Activated T-helper 9 cell treated with anti-CD3 and anti-CD28 coated beads, Interleukin-2, amount 50 U/mL, for 16 hours (primary cell): Measurements from ENCODE around the gene ZMYND15.
"Not testable (repeated sequence)": the region's sequence is repeated elsewhere in the genome, so short reads cannot be mapped to it uniquely, and the experiment has no call there.

Experiments
- DNase-seq: peaks from one replicate; pipeline ENCODE4 v3.0.0-alpha.2; 2020; ENCODE audit warnings: low read depth

ZMYND15 gene

GRCh38 chr17:4739122-4740024, at the start of gene ZMYND15, which contains the start of gene CXCL16:
Gene ZMYND15, plus strand, starts transcription at chr17:4739833. Its CDS starts 716 bp downstream, at chr17:4740549.
Gene CXCL16, minus strand, starts transcription at chr17:4739928. Its CDS starts 589 bp downstream, at chr17:4739339.
- peak; percentile 45 for DNase-seq

- DNase-seq: not testable (repeated sequence)
These were observed 49.8 kb upstream of the ZMYND15 start for GRCh38 chr17:4689872-4690271.

- DNase-seq: no peak
These were observed 48.9 kb upstream of the ZMYND15 start for GRCh38 chr17:4690745-4691144.

GRCh38 chr17:4691686-4692085, 47.9 kb upstream of the ZMYND15 start:
- no peak for DNase-seq

GRCh38 chr17:4693416-4693815, 46.2 kb upstream of the ZMYND15 start:
- DNase-seq: no peak

DNA sequence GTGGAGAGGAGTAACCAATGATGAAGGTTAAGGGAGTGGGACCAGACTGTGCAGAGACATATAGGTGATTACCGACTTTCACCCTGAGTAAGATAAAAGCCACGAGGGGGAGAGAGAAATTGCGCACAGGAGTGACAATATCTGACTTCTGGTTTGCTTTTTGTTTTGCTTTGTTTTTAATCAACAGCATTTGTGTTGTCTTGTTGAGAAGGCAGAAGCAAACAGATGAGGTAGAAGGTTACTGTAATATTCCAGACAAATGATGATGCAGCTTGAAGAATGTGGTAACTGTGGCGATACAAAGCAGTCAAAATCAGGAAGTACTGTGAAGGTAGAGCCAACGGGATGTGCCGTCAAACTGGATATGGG, 43.2 kb upstream of the ZMYND15 start:
- DNase-seq: no peak

DNA sequence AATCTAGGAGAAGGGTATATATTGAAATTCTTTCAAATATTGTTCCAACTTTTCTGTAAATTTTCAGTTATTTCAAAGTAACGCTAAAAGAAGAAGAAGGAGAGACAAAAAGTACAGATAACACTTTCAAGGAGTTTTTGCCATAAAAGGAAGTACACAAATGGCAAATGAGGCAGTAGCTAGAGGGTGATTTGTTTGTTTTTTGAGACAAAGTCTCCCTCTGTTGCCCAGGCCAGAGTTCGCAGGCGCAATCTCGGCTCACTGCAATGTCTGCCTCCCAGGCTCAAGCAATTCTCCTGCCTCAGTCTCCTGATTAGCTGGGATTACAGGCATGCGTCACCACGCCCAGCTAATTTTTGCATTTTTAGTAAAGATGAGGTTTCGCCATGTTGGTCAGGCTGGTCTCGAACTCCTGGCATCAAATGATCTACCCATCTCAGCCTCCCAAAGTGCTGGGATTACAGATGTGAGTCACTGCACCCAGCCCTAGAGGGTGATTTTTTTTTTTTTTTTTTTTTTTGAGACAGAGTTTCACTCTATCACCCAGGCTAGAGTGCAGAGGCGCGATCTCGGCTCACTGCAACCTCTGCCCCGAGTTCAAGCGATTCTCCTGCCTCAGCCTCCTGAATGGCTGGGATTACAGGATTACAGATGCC, 40.1 kb upstream of the ZMYND15 start:
- not testable (repeated sequence) for DNase-seq

DNA sequence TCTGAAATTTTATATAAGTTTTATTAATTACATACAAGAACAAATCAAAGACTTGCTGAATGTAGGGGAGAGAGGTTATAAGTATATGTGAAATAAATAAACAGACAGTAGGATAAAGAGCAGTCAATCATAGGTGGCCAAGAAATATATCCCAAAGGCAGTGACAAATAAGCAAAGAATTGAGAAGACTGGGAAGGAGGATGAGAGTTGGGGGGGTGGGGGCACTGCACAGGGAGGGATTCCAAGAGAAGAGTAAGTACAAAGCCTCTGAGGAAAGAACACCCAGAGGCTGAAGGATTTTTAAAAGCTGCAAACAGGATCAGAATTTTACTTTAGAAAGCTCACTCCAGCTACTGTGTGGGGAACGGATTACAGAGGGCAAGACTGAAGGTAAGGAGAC, 38.5 kb upstream of the ZMYND15 start:
- DNase-seq: no peak

- DNase-seq: no peak
These were observed 36.3 kb upstream of the ZMYND15 start for GRCh38 chr17:4703330-4703691.

DNA sequence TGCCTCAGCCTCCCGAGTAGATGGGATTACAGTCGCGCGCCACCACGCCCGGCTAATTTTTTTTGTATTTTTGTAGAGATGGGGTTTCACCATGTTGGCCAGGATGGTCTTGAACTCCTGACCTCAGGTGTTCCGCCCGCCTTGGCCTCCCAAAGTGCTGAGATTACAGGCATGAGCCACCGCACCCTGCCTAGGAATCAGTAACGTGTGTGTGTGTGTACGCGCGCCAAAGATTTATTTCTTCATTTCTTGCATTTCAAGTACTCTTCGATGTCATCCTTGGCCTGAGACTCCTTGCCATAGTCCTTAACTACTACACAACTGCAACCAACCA, 35.1 kb upstream of the ZMYND15 start:
- DNase-seq: not testable (repeated sequence)

- DNase-seq: no peak
These were observed 34.6 kb upstream of the ZMYND15 start for GRCh38 chr17:4704991-4705390.

GRCh38 chr17:4706121-4706520, 33.5 kb upstream of the ZMYND15 start:
- no peak for DNase-seq

GRCh38 chr17:4708436-4708835, 31.2 kb upstream of the ZMYND15 start:
- DNase-seq: no peak

DNA sequence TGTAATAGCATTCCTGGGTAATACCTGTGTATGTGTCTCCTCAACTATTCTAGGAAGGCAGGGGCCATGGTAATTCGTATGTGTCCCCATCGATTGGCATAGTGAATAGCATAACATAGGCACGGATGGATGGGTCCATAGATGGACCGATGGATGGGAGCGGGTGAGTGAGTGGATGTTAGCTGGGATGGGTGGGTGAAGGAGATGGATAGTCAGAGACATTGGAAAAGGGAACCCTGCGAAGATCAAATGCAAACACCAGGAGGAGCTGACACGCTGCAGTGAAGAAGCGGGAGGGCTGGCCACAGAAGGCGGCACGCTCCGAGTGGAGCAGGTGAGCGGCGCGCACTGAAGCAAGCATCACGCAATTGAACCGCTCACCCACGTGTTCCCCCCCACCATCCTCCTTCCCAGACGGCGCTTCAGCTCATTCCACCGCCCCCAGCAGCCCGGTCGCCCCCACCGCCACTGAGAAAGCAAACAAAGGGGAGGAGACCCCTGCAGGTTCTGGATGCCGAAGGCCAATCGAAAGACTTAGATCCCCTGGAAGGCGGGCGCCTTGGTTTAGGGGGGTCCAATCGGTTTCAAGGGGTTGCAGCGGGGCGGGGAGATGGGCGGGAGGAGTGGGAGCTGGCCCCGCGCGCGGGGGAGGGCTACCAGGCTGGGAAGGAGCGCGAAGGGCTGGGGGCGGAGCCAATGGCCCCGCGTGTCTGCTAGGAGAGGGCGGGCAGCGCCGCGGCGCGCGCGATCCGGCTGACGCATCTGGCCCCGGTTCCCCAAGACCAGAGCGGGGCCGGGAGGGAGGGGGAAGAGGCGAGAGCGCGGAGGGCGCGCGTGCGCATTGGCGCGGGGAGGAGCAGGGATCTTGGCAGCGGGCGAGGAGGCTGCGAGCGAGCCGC, 29.6 kb upstream of the ZMYND15 start, which contains the start of gene ARRB2:
Gene ARRB2 (plus strand): TSS at position 839 of the 899 bp plus-strand sequence. CDS start 90 bp downstream, outside the sequence.
- DNase-seq: peak; percentile 98

DNA sequence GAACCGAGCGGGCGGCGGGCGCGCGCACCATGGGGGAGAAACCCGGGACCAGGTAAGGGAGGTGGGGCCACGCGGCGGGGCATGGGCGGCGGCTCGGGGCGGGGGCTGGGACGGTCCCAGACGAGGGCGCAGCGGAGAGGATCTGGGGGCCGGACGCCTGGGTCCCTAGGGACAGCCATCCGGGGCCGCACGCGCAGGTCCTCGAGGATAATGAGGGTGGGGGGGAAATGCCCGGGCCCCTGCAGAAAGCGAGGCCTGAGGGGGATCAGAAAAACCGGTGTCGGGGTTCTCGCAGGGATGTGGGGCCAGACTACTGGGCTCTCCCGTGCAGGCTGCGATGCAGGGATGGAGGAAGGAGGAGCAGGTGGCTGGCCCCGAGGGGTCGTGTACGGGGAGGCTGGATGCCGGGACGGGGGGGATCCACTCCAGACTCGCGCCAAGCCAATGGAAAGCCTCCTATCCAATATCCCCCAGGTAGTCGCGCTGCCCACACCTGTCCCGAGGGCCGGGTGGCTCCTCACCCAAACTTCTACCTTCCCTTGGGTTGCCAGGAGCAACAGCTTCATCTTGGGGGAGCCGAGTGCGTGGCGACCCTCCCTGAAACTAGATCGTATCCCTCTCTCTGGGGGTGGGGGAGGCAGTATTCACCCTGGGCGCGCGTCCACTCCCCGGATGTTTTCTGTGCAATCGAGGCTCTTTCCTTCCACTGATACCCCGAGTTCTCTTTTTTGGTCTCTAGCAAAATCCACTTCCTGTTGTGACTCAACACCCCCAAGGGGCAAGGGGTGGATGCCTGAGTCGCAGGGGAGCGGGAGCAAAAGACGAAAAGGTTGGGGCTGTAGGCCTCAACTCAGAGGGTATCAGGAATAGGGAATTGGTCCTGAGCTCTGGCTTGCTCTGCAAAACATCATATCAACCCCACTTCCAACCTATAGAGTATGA, 28.7 kb upstream of the ZMYND15 start:
- peak; percentile 28 for DNase-seq

GRCh38 chr17:4711661-4712181, 27.9 kb upstream of the ZMYND15 start:
- DNase-seq: no peak

DNA sequence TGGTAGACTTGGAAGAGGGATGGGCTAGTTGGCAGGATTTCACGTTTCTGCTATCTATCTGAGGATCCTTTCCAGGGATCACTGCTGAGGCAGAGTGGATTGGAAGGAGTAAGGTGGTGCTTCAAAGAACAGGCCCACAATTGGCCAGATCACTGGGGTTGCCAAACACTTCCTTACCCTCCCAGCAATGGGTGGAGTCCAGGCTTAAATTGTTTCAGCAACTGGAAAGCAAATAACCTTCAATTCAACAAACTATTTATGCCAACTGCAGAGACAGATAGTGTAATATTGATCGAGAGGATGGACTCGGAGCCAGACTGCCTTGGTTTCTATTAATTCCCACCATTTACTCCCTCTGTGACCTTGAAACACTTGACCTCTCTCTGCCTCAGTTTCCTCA, 27.1 kb upstream of the ZMYND15 start:
- DNase-seq: no peak

DNA sequence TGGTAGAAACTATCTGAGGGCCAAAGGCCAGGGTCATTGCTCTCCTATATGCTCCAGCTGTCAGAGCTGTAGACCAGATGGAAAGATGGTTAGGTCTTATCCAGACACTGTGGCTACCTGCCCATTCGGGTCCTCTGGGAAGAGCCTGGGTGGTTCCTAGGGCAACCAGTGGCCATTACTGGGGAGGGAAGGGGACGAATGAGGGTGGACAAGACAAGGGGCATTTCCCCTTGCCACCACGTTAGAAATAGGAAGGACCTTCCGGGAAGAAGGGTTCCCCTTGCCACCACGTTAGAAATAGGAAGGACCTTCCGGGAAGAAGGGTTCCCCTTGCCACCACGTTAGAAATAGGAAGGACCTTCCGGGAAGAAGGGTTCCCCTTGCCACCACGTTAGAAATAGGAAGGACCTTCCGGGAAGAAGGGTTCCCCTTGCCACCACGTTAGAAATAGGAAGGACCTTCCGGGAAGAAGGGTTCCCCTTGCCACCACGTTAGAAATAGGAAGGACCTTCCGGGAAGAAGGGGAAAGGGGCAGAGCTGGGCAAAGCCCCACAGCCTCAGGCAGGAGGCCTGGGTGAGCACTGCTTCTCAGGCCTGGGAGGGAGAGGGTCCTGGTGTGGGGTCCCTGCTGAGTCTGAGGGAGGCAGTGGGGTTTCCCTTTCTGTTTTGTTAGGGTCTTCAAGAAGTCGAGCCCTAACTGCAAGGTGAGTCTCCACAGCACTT, 25.1 kb upstream of the ZMYND15 start:
- DNase-seq: not testable (repeated sequence)

- peak; percentile 34 for DNase-seq
These were observed 24.4 kb upstream of the ZMYND15 start for GRCh38 chr17:4715063-4715744.

DNA sequence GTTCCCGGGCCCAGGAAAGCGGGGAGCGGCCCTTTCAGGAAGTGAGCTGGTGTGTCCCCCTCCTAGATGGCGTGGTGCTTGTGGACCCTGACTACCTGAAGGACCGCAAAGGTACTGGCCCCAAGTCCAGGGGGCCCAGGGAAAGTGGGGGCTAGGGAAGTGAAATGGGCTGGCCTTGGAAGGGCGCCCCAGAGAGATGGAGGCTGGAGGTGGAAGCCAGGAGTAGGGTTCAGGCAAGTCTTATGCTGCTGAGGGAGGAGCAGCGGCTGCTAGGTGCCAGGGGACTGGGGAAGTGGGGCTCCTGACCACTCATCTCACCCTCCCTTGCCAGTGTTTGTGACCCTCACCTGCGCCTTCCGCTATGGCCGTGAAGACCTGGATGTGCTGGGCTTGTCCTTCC, 23.6 kb upstream of the ZMYND15 start:
- no peak for DNase-seq
